Measurements from ENCODE around the gene TRIM60.

DNA sequence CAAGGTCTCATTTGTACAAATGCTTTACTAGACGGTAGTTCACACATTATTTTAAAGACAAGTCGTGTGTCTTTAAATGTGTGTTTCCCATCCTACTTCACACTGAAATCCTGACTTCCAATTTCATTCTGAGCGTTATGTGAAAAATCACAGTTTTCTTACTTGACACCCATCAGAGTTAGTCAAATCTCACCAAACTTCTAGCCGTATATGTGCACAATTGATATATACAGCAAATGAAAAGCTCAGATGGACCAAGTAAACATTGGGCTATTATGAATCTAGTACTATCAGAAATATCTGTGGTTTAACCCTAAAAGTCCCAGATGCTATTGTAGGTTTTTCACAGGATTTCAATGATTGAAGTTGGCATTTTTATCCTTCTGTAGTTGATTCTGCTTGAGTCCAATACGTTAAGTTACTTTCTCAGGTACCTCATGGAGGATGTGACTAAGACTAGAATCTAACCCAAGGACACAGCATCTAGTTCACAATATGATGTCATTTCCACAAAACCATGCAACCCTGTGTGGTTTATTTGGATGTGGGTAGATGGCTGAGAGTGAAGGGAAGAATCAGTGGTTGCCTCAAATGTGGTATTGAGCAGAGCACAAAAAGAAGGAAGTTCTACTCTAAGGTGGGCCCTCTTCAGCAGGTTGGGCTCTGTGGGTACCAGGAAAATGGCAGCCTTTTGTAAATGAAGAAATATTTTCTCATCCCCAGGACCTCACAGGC, 22.1 kb upstream of the TRIM60 start:
- TF ChIP-seq NPAS2 (CRISPR knock-in tag; IDR thresholded peaks at IDR 0.05; ENCODE audit: borderline replicate concordance), result no peak
- no peak for TF ChIP-seq CTCF (CRISPR knock-in tag; IDR thresholded peaks at IDR 0.05)
- TF ChIP-seq RAD21 (CRISPR knock-in tag; IDR thresholded peaks at IDR 0.05), result no peak
- no peak for TF ChIP-seq USF2 (IDR thresholded peaks at IDR 0.05; ENCODE audit: low read depth, low read length)
- no peak for TF ChIP-seq USF2 (CRISPR knock-in tag; IDR thresholded peaks at IDR 0.05; ENCODE audit: borderline replicate concordance)
